Keratinocyte (primary cell): ENCODE data around the gene PPP5C.

Experiments
- EZH2 ChIP-seq: IDR thresholded peaks from one replicate; pipeline ENCODE4 v1.6.1; 2012; ENCODE audit warnings: inconsistent platforms, mild to moderate bottlenecking, low read length, moderate library complexity
- TF ChIP-seq, protein P1 (sequence below), 3 experiments: IDR thresholded peaks in 1 of 3; conservative IDR thresholded peaks in 1 of 3; optimal IDR thresholded peaks in 1 of 3; 2 replicates in 2 of 3; 3 replicates in 1 of 3; pipeline versions ENCODE3 to v1.5.1; 2011; ENCODE audit warnings: low read length in 3 of 3, mild to moderate bottlenecking in 3 of 3, moderate library complexity in 2 of 3, control low read depth in 1 of 3, inconsistent platforms in 1 of 3; ENCODE audit not compliant: insufficient read depth in 2 of 3; ENCODE audit errors: extremely low read depth in 1 of 3

GRCh38 chr19:46427518-46428045 is 80.7 kb downstream of the PPP5C start:
- TF ChIP-seq, protein P1, sequence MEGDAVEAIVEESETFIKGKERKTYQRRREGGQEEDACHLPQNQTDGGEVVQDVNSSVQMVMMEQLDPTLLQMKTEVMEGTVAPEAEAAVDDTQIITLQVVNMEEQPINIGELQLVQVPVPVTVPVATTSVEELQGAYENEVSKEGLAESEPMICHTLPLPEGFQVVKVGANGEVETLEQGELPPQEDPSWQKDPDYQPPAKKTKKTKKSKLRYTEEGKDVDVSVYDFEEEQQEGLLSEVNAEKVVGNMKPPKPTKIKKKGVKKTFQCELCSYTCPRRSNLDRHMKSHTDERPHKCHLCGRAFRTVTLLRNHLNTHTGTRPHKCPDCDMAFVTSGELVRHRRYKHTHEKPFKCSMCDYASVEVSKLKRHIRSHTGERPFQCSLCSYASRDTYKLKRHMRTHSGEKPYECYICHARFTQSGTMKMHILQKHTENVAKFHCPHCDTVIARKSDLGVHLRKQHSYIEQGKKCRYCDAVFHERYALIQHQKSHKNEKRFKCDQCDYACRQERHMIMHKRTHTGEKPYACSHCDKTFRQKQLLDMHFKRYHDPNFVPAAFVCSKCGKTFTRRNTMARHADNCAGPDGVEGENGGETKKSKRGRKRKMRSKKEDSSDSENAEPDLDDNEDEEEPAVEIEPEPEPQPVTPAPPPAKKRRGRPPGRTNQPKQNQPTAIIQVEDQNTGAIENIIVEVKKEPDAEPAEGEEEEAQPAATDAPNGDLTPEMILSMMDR (optimal IDR thresholded peaks at IDR 0.05 in 1 of 3, IDR thresholded peaks at IDR 0.05 in 1 of 3, conservative IDR thresholded peaks at IDR 0.05 in 1 of 3; ENCODE audit: extremely low read depth in 1 of 3, insufficient read depth in 2 of 3, low read length in 3 of 3), result no peak
- no peak for TF ChIP-seq EZH2
